IPS DF 4.7 (cell line): Measurements from ENCODE around the gene CUEDC2.

Experiments
- DNase-seq: peaks from one replicate; pipeline ENCODE4 v3.0.0-alpha.2; 2013; ENCODE audit warnings: low spot score; ENCODE audit errors: extremely low read depth

Gene CUEDC2

GRCh38 chr10:102425444-102425843 lies 6.9 kb downstream of the CUEDC2 start:
- DNase-seq, result no peak

GRCh38 chr10:102424916-102425315 lies 7.5 kb downstream of the CUEDC2 start:
- DNase-seq, result no peak

DNA sequence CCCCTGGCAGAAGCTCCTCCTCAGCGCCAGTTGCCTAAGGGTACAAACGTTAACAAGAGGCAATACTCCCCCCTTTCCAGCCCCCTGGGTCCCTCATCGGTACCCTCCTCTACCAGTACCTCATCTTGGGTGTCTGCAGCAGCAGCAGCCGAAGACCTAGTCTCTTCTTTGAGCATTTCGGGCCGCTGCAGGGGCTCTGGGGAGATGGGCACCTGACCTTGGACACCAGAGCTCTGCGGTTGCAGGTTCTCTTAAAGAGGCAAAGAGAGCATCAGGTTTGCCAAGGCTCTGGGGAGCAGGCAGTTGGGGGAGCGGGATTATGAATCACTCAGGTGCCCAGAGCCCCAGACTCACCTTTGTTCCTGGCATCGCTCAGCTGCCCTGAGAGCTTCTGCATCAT lies 8.2 kb downstream of the CUEDC2 start:
- no peak for DNase-seq

DNA sequence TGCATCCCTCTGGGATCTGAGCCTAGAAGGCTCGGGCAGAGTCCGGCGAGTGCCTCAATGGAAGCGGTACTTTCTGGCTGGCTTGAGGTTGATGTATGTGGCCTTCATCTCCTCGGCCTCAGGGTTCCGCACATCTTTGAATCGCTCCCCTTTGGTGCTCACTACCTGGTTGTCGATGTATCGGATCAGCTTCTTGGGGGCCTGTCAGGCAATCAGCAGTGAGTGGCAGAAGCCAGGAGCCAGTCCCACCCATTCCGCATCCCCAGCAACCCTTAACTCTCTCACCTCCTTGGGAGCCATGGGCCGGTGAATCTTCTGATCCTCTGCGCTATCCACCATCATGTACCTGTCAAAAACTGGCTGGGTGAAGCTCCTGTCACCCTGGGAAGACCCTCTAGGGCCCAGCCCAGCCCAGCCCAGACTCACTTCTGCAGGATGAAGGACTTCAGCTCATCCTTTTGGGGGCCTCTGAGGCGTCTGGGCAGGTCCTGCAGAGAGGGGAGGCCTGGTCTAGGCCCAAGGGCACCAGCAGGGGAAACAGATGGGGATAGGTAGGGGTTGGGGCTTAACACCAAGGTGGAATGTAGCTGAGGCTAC lies 8.9 kb downstream of the CUEDC2 start:
- DNase-seq, result no peak

DNA sequence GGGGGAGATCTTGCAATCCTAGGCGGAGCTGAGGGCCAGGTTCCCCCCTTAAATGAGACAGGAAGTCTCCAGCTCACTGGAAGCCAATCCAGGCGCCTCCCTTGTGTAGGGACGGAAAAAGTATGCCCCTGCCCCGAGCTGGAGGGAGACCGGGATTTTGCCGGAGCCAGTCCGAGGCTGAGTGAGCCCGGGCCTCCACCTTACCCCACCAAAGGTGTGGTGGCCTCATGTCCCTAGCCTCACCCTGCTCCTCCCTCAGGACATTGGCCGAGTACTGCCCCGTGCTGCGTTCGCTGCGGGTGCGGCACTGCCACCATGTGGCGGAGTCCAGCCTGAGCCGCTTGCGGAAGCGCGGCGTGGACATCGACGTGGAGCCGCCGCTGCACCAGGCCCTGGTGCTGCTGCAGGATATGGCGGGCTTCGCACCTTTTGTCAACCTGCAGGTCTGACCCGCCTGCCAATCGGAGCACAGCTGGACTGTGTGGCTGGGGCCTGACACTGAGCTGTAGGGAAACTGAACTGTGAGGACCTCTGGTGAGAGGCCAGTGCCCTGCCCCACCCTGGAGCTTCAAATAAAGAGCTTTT lies 9.7 kb downstream of the CUEDC2 start:
- no peak for DNase-seq

GRCh38 chr10:102421757-102422512 lies 10.4 kb downstream of the CUEDC2 start:
- DNase-seq, result no peak

DNA sequence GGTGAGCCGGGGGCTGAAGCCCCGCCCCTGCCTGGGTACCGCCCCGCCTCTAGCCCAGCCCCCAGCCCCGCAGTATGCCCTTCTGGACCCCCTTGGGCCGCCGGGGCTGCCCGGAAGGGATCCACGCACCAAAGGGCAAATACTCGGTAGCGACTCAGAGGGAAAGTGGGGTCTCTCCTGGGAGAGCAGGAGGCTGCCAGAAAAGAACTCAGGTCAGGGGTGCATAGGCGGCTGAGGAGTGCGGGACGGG lies 10.9 kb downstream of the CUEDC2 start:
- DNase-seq, result no peak

- no peak for DNase-seq
Measured at GRCh38 chr10:102420714-102421506, 11.5 kb downstream of the CUEDC2 start, which contains the start of gene FBXL15. FBXL15 (plus strand) TSS chr10:102420836; CDS start chr10:102421130, 294 bp downstream.

GRCh38 chr10:102420181-102420713 lies 12.1 kb downstream of the CUEDC2 start:
- no peak for DNase-seq

- no peak for DNase-seq
Measured at GRCh38 chr10:102419269-102420180, 12.8 kb downstream of the CUEDC2 start.

DNA sequence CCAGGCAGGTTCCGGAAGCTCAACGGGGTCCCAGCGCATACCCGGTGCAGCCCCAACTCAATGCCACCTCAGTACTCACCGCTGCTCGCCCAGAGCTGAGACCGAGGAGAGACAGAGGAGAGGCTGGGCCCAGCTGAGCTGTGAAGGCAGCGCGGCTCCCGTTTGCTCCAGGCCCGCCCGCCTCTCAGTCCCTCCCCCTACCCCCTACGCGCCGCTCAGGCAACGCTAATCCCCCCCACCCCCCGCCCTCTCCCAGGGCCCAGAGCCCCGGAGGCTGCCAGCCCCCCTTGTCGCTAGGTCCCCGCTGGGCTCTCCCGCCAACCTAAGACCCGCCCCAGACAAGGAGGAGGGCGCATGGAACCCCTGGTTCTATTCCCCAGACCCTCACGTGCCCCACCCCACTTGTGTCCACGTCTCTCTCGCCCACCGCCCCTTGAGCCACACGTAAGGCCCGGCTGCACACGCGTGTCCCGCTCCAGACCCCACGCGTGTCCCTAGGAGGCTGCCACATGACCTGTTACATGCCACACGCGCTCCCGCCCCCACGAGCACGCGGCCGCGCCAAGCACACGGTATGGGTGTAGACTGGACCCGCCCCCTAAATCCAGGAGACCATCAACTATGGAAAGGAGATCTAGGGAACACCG lies 13.6 kb downstream of the CUEDC2 start, which contains the start of gene PSD:
TSS of gene PSD (minus strand) at position 164 of the 647 bp plus-strand sequence. CDS start 1,747 bp downstream, outside the sequence.
- DNase-seq, result no peak

DNA sequence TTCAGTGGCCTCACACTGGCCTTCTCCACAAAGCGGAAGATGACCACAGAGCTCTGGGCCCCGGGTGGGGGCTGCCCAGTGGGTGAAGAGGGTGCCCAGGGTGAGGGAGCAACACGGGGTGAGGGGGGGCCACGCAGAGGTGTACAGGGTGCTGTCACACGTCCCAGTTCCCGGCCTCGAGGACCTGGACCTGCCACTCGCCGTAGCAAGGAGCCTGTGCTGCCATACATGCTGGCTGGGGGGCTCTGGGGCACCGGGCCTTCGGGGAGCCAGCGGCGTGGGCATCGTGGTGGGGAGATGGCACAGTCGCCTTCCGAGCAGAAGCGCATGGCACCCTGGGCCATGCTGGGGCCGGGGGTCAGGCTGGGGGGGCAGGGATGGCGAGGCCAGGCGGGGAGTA lies 15.7 kb downstream of the CUEDC2 start:
- DNase-seq, result no peak

DNA sequence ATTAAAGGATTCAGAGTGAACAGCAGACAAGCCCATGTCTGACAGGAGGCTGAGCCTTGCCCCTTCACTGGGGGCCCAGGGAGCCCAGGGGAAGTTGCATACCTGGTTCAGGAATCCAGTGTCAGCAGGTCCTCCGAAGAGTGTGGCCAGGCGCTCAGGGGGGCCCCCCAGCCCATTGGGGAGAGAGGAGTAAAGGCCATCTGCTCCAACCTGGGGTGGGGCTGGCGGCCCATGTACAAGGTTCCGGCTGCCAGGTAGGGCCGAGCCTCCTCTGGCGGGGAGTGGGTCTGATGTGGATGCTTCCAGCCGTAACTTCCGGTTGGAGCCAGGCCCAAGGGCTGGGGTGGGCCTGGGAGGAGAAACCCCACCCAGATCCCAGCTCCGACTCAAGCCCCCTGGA lies 16.1 kb downstream of the CUEDC2 start:
- no peak for DNase-seq

- DNase-seq, result no peak
Measured at GRCh38 chr10:102414749-102415148, 17.6 kb downstream of the CUEDC2 start.

GRCh38 chr10:102413806-102414561 lies 18.4 kb downstream of the CUEDC2 start:
- DNase-seq, result no peak

DNA sequence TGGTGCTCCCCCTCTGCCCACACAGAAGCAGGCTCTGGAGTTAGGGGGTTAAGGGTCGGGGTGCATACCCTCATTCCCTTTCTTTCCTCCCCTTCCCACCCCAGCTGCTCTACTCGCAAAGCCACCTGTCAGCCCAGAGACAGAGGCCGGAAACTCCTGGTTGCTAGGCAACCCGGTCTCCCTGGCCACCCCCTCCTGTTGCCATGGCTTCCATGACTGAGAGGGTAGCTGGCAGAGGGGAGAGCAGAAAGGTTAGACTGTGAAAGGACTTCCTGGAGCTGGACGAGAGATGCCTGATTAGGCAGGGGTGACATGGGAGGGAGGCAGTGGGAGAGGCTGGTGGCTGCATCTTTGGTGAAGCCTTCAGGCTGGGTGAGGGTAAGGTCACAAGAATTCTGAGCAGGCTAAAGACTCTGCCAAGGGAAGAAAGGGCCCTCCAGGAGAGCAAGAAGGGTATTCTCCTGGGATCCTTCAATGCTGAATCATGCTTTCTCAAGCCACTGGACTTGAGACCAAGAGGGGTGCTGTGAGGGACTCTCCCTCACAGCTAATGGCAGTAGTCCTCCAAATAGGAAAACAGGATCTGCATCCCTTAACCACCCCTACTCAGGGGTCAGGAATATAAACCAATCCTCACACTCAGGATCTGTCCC lies 19.2 kb downstream of the CUEDC2 start:
- DNase-seq, result no peak

GRCh38 chr10:102412293-102412692 lies 20.1 kb downstream of the CUEDC2 start:
- no peak for DNase-seq

DNA sequence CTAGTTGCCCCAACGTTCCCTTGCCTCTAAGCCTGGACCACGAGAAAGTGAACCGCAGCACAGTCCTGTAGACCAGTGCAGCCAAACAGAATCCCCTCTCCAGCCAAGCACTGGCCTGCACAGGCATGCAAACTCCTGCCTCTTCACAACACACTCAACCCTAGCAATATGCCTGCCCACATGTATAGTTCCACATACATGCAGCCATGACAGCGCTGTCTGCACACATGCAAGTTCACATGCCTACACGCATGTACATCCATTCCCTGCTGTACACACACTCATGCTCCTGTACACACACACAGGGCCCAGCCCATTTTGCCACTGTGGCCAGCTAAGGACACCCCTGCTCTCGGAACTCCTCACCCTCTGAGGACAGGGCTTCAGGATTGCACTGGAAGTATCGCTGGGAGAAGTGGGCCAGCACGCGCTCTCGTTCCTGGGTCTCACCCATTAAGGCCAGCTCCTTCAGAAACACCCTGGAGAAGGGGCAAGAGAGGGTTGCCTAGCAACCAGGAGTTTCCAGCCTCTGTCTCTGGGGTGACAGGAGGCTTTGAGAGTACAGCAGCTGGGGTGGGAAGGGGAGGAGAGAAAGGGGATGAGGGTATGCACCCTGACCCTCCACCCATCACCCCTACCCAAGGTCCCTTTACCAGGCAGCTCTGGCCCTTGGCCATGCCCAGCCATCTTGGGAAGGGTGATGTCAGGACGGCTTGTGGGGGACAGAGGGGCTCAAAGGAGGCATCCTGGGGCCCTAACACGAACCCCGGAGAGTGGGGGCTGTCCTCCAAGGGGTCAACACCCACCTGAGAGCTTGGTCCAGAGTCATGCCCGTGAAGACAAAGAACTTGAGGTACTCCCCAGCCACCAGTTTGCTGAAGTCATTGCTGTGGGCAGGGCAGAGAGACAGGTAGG lies 20.8 kb downstream of the CUEDC2 start:
- no peak for DNase-seq
